Measurements from ENCODE around the gene HOXA7.

- TF ChIP-seq CTCF (IDR thresholded peaks at IDR 0.05; ENCODE audit: borderline replicate concordance, extremely low read depth, low read length, poor library complexity, severe bottlenecking) (no peak), EZH2 (IDR thresholded peaks at IDR 0.05; ENCODE audit: borderline replicate concordance, low read depth, low read length, severe bottlenecking) (no peak)
These were observed 9.1 kb downstream of the HOXA7 start, which contains the start of gene HOXA6 for GRCh38 chr7:27147199-27148030.
